H9 (cell line): ENCODE results near the gene MATN4. TPM values are rescaled to one million over a fixed set of nuclear protein-coding genes. Genes with fewer than 3 reads are reported as not detected.
A peak's percentile ranks its signal among the peaks of the same experiment; 100 is the strongest.

ENCODE experiments used
- DNase-seq: peaks from one replicate; pipeline ENCODE4 v3.0.0-alpha.2; 2017
- H2AFZ ChIP-seq: one replicate; pipeline ENCODE4 v1.6.1; 2013; ENCODE audit warnings: mild to moderate bottlenecking, low read length, control low read depth, moderate library complexity
- H2AK5ac ChIP-seq: 2 replicates; pipeline ENCODE4 v1.6.1; 2013; ENCODE audit warnings: low read length, control low read depth, mixed read lengths; ENCODE audit not compliant: insufficient read length
- H2BK120ac ChIP-seq: one replicate; pipeline ENCODE4 v1.6.1; 2013; ENCODE audit warnings: low read depth, mild to moderate bottlenecking, low read length, control low read depth, inconsistent platforms; ENCODE audit not compliant: poor library complexity, severe bottlenecking
- H2BK12ac ChIP-seq: 2 replicates; pipeline ENCODE4 v1.6.1; 2013; ENCODE audit warnings: low read length, control low read depth, mixed read lengths, low read depth; ENCODE audit not compliant: insufficient read length
- H2BK15ac ChIP-seq: 2 replicates; pipeline ENCODE4 v1.6.1; 2013; ENCODE audit warnings: low read depth, low read length, control low read depth
- H2BK20ac ChIP-seq: one replicate; pipeline ENCODE4 v1.6.1; 2013; ENCODE audit warnings: low read depth, mild to moderate bottlenecking, low read length, control low read depth, inconsistent platforms; ENCODE audit not compliant: poor library complexity, severe bottlenecking
- H2BK5ac ChIP-seq: 2 replicates; pipeline ENCODE4 v1.6.1; 2013; ENCODE audit warnings: low read length, control low read depth, mixed read lengths; ENCODE audit not compliant: insufficient read length
- H3K14ac ChIP-seq: 2 replicates; pipeline ENCODE4 v1.6.1; 2013; ENCODE audit warnings: low read length, control low read depth; ENCODE audit not compliant: insufficient read depth
- H3K18ac ChIP-seq: 2 replicates; pipeline ENCODE4 v1.6.1; 2013; ENCODE audit warnings: low read depth, mild to moderate bottlenecking, mixed read lengths, low read length, control low read depth; ENCODE audit not compliant: insufficient read length
- H3K23ac ChIP-seq: 2 replicates; pipeline ENCODE4 v1.6.1; 2013; ENCODE audit warnings: low read length, control low read depth, mixed read lengths, low read depth; ENCODE audit not compliant: insufficient read length
- H3K23me2 ChIP-seq: 2 replicates; pipeline ENCODE4 v1.6.1; 2013; ENCODE audit warnings: low read depth, mild to moderate bottlenecking, mixed read lengths, low read length, control low read depth; ENCODE audit not compliant: insufficient read length, poor library complexity, severe bottlenecking
- H3K27ac ChIP-seq: 2 replicates; pipeline ENCODE4 v1.5.1; 2013; ENCODE audit warnings: low read length, control low read depth, mixed read lengths, low read depth; ENCODE audit not compliant: insufficient read length
- H3K27me3 ChIP-seq: 2 replicates; pipeline ENCODE4 v1.6.1; 2013; ENCODE audit warnings: low read length, control low read depth, inconsistent platforms; ENCODE audit not compliant: insufficient read depth
- H3K4ac ChIP-seq: 2 replicates; pipeline ENCODE4 v1.6.1; 2013; ENCODE audit warnings: low read depth, mild to moderate bottlenecking, control low read depth, inconsistent platforms, low read length, moderate library complexity
- H3K4me1 ChIP-seq: 2 replicates; pipeline ENCODE4 v1.6.1; 2013; ENCODE audit warnings: low read length, control low read depth, inconsistent platforms; ENCODE audit not compliant: insufficient read depth
- H3K4me2 ChIP-seq: 2 replicates; pipeline ENCODE4 v1.6.1; 2013; ENCODE audit warnings: low read length, control low read depth, mixed read lengths; ENCODE audit not compliant: insufficient read length, insufficient read depth
- H3K56ac ChIP-seq: 2 replicates; pipeline ENCODE4 v1.6.1; 2013; ENCODE audit warnings: low read depth, mild to moderate bottlenecking, mixed read lengths, low read length, control low read depth; ENCODE audit not compliant: insufficient read length
- H3K79me1 ChIP-seq: 2 replicates; pipeline ENCODE4 v1.6.1; 2013; ENCODE audit warnings: low read depth, mild to moderate bottlenecking, moderate library complexity, low read length, control low read depth, inconsistent platforms; ENCODE audit not compliant: insufficient read depth, poor library complexity, severe bottlenecking
- H3K79me2 ChIP-seq: 2 replicates; pipeline ENCODE4 v1.6.1; 2013; ENCODE audit warnings: low read length, control low read depth, inconsistent platforms; ENCODE audit not compliant: insufficient read depth
- H3K9ac ChIP-seq: 2 replicates; pipeline ENCODE4 v1.6.1; 2013; ENCODE audit warnings: low read length, control low read depth, mixed read lengths; ENCODE audit not compliant: insufficient read length; ENCODE audit errors: extremely low read depth
- H3K9me3 ChIP-seq: one replicate; pipeline ENCODE4 v1.6.1; 2013; ENCODE audit warnings: low read depth, low read length, inconsistent platforms; ENCODE audit not compliant: control insufficient read depth
- H3T11ph ChIP-seq: one replicate; pipeline ENCODE4 v1.6.1; 2013; ENCODE audit warnings: mild to moderate bottlenecking, low read length, control low read depth, inconsistent platforms
- H4K20me1 ChIP-seq: one replicate; pipeline ENCODE4 v1.6.1; 2013; ENCODE audit not compliant: control insufficient read depth, insufficient read length, insufficient read depth
- H4K5ac ChIP-seq: 2 replicates; pipeline ENCODE4 v1.6.1; 2013; ENCODE audit warnings: low read depth, mild to moderate bottlenecking, mixed read lengths, low read length, control low read depth; ENCODE audit not compliant: insufficient read length
- H4K8ac ChIP-seq: replicated peaks from 2 replicates; pipeline ENCODE4 v1.6.1; 2013; ENCODE audit warnings: low read length, control low read depth, mixed read lengths, low read depth; ENCODE audit not compliant: insufficient read length
- H4K91ac ChIP-seq: 2 replicates; pipeline ENCODE4 v1.6.1; 2013; ENCODE audit warnings: low read depth, mild to moderate bottlenecking, moderate library complexity, mixed read lengths, low read length, control low read depth; ENCODE audit not compliant: insufficient read length
- H3K27ac Mint-ChIP-seq, 3 experiments: 2 replicates in 2 of 3; 3 replicates in 1 of 3; pipeline ENCODE4 v1.8.0; 2020 to 2021; ENCODE audit warnings: mixed read lengths in 3 of 3, mild to moderate bottlenecking in 1 of 3, moderate library complexity in 1 of 3
- H3K27me3 Mint-ChIP-seq: 2 replicates; pipeline ENCODE4 v1.8.0; 2021; ENCODE audit warnings: low read depth, mild to moderate bottlenecking, moderate library complexity, mixed read lengths
- H3K36me3 Mint-ChIP-seq, 3 experiments: 2 replicates in 2 of 3; 3 replicates in 1 of 3; pipeline ENCODE4 v1.8.0; 2020 to 2021; ENCODE audit warnings: low read depth in 3 of 3, mixed read lengths in 3 of 3; ENCODE audit not compliant: insufficient read depth in 1 of 3
- H3K4me1 Mint-ChIP-seq, 2 experiments: 2 replicates each; pipeline ENCODE4 v1.8.0; 2020; ENCODE audit warnings: mixed read lengths in 2 of 2
- H3K4me3 Mint-ChIP-seq, 2 experiments: 2 replicates in 1 of 2; 3 replicates in 1 of 2; pipeline ENCODE4 v1.8.0; 2020 to 2021; ENCODE audit warnings: mild to moderate bottlenecking in 2 of 2, mixed read lengths in 2 of 2, moderate library complexity in 1 of 2
- H3K9me3 Mint-ChIP-seq, 2 experiments: 2 replicates in 1 of 2; 3 replicates in 1 of 2; pipeline ENCODE4 v1.8.0; 2020; ENCODE audit warnings: mild to moderate bottlenecking in 2 of 2, mixed read lengths in 2 of 2, moderate library complexity in 1 of 2
- CTCF ChIP-seq: fragments of 200-600 bp; sonication (generic); conservative IDR thresholded peaks from 3 replicates; pipeline ENCODE4 v1.8.0; 2021; ENCODE audit warnings: antibody characterized with exemption, mild to moderate bottlenecking
- WGBS: extraction: QIAGEN DNeasy Blood & Tissue Kit; methylation state at CpG from one replicate; pipeline ENCODE4 v1.1.7; 2013; ENCODE audit warnings: missing lambda C conversion rate, low lambda C conversion rate, mixed read lengths; ENCODE audit not compliant: insufficient read length; ENCODE audit errors: extremely low coverage; 5-methylcytosine and 5-hydroxymethylcytosine counted together
- total RNA-seq: library from RNA; stranded (reverse); gene quantifications from 2 replicates; pipeline ENCODE4 v1.2.1, GENCODE V29; 2021

Gene MATN4
- total RNA-seq, 1 experiment from 2014 or later, result 0.11 TPM

GRCh38 chr20:45345104-45345936 is 37.2 kb upstream of the MATN4 start:
- Histone ChIP-seq H3K4me1 (peaks cover 32% of the 10 kb centered on the region; the same call in 1 of the 2 replicates), H3K18ac (no peak overlapping the region), H3K4ac (no peak overlapping the region), H4K5ac (no peak overlapping the region), H3K27me3 (no peaks in the 10 kb centered on the region), H4K20me1 (no peaks in the 10 kb centered on the region), H2BK12ac (no peak overlapping the region), H3K14ac (no peak overlapping the region; the same call in 1 of the 2 replicates), H4K8ac (no peak overlapping the region), H4K91ac (no peak overlapping the region), H3K79me2 (peaks cover 3% of the 10 kb centered on the region; the same call in 1 of the 2 replicates), H3K23ac (no peak overlapping the region), H3K27ac (no peak overlapping the region), H2BK20ac (no peak overlapping the region), H2BK15ac (no peak overlapping the region), H3K4me2 (peak overlapping the region; percentile 11), H3K79me1 (no peaks in the 10 kb centered on the region), H2AFZ (no peak overlapping the region), H2BK5ac (no peak overlapping the region), H3K9ac (no peak overlapping the region), H2AK5ac (no peak overlapping the region), H2BK120ac (no peak overlapping the region), H3K23me2 (peaks cover 11% of the 10 kb centered on the region), H3K56ac (no peak overlapping the region), H3T11ph (no peak overlapping the region), H3K9me3 (no peaks in the 10 kb centered on the region)
- no CpG with 5 or more reads among the region's 9 CpGs for WGBS
- no peak for TF ChIP-seq CTCF
- Mint-ChIP-seq H3K4me1 (peaks cover 73 to 76% of the 10 kb centered on the region in 2 experiments), H3K27me3 (peaks cover 4% of the 10 kb centered on the region; the same call in 1 of the 2 replicates), H3K27ac (peak overlapping the region in 1 of 3 experiments; percentile 17; a peak in 1 of 7 replicates), H3K36me3 (peaks cover 1 to 2% (median 2%) of the 10 kb centered on the region in 3 experiments; a peak in 4 of 7 replicates), H3K4me3 (peak overlapping the region in 1 of 2 experiments; percentile 69; a peak in 4 of 5 replicates), H3K9me3 (no peaks in the 10 kb centered on the region)
- no peak for DNase-seq
